ENCODE measurements around the gene TASL.
"Not testable (repeated sequence)": the region's sequence is repeated elsewhere in the genome, so short reads cannot be mapped to it uniquely, and the experiment has no call there.

Gene TASL

DNA sequence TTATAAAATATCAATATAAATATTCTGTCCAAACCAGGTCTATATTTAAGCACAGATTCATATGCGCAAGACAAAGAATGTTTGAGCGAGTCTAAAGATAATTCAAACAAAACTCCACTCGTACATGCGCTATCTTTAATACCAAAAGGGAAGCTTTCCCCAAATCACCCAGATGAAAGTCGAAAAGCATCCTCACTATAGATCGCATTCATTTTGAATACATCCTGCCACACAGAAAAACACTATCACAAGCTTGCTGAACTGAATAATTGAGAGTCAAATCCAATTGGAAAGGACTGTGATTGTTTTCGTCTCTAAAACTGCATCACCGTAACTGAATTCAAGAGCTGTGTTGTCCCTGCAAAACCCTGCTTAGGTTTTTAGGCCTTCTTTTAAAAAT lies 685 bp downstream of the TASL start:
- no peak for DNase-seq (ENCODE audit: low spot score)

DNA sequence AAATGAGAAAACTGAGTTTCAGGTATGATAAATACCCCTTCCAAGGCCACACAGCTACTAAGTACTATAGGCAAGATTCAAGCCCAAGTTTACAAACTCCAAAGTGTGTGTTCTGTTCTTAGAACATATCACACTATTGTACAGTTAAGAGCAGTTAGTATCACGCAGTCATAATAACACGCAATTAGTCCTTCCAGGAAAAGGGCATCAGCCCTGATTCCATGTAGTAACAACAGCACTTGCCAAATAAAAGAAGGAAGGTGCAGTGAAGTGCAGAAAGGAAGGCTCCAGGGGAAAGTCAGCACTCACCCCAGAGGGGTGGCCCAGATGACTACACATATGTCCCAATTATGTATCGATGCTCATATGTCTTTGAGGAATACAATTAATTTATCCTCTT lies 4.4 kb downstream of the TASL start:
- no peak for DNase-seq (ENCODE audit: low spot score)

DNA sequence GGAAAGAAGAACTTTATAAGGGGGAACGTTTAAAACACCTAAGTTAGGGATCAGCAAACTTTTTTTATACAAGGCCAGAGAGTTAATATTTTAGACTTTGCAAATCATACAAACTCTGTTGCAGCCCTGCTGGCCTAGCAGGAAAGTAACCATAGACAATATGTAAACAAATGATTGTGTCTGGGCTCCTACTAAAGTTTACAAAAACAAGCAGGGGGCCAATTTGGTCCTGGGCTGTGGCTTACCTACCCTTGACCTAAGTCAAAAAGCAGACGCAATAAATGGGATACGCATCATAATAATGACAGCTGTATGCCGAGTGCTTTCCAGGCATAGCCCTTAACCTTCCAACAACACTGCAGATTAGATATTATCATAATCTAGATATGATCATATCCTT lies 4.9 kb downstream of the TASL start:
- DNase-seq (ENCODE audit: low spot score): no peak

DNA sequence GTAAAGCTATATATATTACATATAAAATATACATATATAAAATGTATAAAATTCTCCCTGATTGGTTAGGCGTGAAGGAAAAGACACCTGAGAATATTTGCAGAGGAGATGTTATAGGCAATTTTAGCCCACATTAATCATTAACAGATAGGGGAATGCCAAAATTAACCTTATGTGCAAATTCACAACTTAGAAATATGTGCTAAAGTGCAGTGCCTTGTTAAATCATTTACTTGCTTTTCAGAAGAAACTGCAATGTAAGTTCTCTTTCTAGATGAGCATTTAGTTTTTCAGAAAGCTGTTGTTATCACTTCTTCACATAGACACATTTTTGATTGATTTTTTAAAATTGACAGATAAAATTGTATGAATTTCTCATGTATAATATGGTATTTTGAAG lies 5.6 kb downstream of the TASL start:
- no peak for DNase-seq (ENCODE audit: low spot score)

DNA sequence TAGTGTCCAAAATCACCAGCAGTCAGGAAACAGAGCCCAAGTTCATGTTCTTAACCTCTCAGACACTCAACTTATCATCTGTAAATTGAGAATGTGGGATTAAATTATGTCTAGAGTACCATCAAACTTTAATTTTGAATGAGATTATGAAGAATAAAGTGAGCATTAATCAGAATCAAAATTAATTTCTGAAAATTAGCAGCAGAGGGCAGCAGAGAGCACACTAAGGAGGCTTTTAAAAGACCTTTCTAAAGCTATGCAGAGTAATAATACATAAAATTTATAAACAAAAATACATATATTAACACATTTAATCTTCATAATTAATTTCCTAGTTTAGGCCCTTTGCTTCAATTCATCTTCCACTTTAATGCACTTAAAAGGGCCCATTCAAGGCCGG lies 7.1 kb downstream of the TASL start:
- DNase-seq (ENCODE audit: low spot score): no peak

DNA sequence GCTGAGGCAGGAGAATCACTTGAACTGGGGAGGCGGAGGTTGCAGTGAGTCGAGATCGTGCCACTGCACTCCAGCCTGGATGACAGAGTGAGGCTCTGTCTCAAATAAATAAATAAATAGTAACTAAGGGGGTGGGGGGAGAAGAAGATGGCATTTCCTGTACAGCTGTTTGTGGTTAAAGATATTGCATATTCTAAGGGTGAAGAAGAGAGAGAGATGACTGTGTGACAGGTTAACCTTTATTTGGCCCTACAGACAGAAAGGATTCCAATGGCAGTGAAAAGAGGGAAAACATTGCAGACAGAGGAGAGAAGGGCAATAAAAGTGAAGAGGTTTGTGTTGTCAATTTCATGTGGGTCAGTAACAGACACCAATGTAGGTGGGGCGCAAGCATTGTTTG lies 9.4 kb downstream of the TASL start:
- DNase-seq (ENCODE audit: low spot score): no peak

DNA sequence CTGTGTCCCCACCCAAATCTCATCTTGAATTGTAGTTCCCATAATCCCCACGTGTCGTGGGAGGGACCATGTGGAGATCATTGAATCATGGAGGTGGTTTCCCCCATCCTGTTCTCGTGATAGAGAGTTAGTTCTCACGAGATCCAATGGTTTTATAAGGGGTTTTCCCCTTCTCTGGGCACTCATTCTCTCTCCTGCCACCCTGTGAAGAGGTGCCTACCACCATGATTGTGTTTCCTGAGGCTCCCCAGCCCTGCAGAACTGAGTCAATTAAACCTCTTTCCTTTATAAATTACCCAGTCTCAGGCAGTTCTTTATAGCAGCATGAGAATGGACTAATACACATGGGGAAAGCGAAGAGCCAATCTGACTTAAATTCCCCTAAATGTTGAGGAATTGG lies 14.5 kb downstream of the TASL start:
- DNase-seq (ENCODE audit: low spot score): not testable (repeated sequence)

DNA sequence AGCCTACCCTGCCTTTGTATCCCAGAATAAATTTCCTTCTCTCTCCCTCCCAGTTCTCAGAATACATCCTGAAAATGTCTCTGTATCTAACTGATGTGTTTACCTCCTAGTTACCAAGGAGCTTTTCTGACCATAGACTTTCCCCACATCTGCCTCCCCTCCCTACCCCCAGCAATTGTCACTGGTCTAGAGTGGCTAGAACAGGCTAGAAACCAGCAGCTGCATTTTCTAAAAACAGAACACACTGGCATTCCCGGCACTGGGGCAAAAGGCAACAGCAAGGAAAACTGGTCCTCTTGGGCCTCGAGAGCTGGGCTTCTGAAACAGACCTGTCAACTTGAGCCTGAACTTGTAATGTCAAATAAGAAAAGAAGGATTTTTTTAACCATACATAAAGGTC lies 16.4 kb downstream of the TASL start:
- DNase-seq (ENCODE audit: low spot score): no peak

DNA sequence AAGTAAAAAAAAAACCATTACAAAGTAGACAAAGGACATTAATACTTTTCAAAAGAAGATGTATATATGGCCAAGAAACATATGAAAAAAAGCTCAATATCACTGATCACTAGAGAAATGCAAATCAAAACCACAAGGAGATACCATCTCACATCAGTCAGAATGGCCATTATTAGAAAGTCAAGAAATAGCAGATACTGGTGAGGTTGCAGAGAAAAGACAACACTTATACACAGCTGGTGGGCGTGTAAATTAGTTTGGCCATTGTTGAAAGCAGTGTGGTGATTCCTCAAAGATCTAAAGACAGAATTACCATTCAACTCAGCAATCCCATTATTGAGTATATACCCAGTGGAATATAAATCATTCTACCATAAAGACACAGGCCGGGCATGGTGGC lies 39.3 kb downstream of the TASL start:
- DNase-seq (ENCODE audit: low spot score): no peak

DNA sequence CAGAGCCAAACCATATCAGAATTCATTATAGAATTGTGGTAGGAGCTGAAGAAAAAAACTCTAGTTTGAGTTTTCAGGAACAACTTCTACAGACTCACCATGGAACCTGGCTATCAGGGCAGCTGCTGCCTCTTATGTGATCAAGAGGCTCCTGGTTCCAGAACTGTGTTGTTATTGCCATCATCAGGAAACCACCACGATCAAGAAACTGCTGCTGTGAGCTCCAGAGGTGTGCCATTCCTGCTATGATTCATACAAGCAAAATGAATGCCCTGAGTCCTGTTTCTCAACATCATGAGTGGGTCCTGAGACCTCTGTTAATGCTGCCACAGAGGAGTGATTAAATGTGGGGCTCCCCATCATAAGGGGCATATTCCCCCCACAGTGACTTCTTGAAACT lies 43.7 kb downstream of the TASL start:
- DNase-seq (ENCODE audit: low spot score): no peak

DNA sequence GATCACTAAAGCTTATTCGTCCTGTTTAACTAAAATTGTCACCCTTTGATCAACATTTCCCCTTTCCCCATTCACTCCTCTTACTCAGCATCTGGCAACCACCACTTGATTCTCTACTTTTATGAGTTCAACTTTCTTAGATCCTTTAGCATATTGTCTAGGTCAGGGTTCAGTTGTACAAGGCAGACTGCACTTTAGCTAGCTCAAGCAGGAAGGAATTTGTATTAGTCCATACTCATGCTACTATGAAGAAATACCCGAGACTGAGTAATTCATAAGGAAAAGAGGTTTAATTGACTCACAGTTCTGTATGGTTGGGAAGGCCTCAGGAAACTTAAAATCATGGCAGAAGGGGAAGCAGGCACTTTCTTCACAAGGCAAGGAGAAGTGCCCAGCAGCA lies 44.3 kb downstream of the TASL start:
- no peak for DNase-seq (ENCODE audit: low spot score)

DNA sequence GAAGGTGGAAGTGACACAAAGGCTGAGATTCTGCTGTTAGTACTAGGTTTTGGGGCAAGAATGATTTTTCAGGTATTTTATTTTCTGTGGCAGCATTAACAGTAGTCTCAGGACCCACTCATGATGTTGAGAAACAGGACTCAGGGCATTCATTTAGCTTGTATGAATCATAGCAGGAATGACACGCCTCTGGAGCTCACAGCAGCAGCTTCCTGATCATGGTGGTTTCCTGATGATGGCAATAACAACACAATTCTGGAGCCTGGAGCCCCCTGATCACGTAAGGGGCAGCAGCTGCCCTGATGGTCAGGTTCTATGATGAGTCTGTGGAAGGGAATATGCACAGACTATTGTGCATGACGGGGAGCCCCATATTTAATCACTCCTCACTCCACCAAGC lies 47.0 kb downstream of the TASL start:
- DNase-seq (ENCODE audit: low spot score): no peak

DNA sequence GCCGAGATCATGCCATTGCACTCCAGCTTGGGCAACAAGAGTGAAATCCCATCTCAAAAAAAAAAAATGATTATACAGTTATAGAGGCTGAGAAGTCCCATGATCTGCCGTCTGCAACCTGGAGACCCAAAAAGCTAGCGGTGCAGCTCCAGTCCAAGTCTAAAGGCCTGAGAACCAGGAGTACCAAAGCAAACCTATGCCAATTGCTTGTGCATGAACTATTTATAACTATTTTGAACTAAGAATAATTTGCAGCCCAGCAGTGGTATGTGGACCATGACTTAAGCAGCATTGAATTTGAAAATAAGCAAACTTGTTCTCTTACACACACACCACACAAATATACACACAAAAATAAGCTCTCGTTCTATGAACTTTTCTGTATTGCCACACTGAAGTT lies 51.8 kb downstream of the TASL start:
- DNase-seq (ENCODE audit: low spot score): no peak

DNA sequence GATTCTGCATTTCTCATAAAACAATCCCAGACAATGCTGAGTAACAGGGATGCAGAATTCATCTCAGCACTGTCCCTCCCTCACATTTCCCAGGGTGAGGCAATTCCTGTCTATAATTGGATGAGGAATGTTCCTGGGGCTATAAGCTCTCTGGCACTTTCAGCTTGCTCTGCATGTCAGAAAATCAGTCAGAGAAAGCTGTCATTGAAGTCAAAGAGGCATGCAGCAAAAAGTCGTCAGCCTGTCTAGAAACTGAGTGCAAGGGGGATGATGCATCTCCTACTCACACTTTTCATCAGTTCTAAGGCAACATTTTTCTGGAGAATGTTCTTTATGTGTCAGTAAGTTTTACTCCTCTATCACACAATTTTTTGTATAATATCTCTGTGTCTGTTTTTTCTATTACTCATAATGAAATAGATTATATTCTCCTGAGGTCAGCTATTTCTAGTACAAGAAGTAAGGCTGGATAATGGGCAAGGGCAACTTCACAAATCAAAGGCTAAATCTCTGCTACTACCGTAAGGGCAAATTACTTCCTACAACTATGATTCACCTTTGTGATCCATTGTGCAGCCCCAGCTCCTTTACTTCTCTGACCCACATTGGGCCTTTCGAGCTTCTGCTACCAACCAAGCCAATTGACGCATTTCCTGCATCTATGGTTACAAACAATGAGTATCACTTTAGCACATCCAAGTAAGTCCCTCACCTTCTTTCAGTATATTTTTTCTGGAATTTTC lies 56.0 kb downstream of the TASL start:
- DNase-seq (ENCODE audit: low spot score): no peak

DNA sequence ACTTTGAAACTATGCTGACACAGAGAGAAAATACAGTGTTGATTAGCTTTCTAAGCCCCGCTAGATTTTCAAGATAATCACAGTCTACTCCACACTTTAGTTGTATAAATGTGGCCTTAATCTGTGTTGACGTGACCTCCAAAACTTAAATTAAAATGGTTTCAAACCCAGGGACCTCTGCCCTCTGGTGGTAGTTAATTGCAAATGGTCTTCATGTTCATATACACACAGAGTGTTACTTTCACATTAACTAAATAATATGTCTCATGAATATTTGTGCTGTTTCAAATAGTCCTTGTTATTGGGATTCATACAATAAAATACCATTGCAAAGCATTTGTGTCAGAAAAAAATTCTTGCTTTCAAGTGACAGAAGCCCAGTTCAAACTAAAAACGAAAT lies 64.3 kb downstream of the TASL start:
- no peak for DNase-seq (ENCODE audit: low spot score)

Data from germinal center (tissue), 1 donor.